DOHH2 (cell line): ENCODE results near the gene STOML1.

ENCODE experiments used
- H3F3A ChIP-seq: fragments of 200-600 bp; sonication (generic), shearing (Covaris generic); 2 replicates; pipeline ENCODE4 v1.6.0; 2016; ENCODE audit warnings: antibody characterized with exemption, mild to moderate bottlenecking; ENCODE audit not compliant: control insufficient read depth, insufficient read depth
- H3K27ac ChIP-seq: fragments of 200-600 bp; sonication (generic); 2 replicates; pipeline ENCODE4 v1.5.1; 2014; ENCODE audit warnings: low read depth, mild to moderate bottlenecking, low read length, moderate library complexity
- H3K27me3 ChIP-seq: fragments of 200-600 bp; sonication (generic); 2 replicates; pipeline ENCODE4 v1.6.1; 2014; ENCODE audit warnings: mild to moderate bottlenecking, low read length, mixed read lengths; ENCODE audit not compliant: control insufficient read depth
- H3K36me3 ChIP-seq: fragments of 200-600 bp; sonication (generic); 2 replicates; pipeline ENCODE4 v1.6.1; 2014; ENCODE audit warnings: mild to moderate bottlenecking, low read length, moderate library complexity, mixed read lengths; ENCODE audit not compliant: control insufficient read depth
- H3K4me1 ChIP-seq: fragments of 200-600 bp; sonication (generic); 2 replicates; pipeline ENCODE4 v1.6.1; 2014; ENCODE audit warnings: mild to moderate bottlenecking, low read length, mixed read lengths; ENCODE audit not compliant: control insufficient read depth
- H3K4me2 ChIP-seq: fragments of 200-600 bp; sonication (generic); 2 replicates; pipeline ENCODE4 v1.6.0; 2014; ENCODE audit warnings: mild to moderate bottlenecking, low read length, moderate library complexity
- H3K4me3 ChIP-seq: fragments of 200-600 bp; sonication (generic); 2 replicates; pipeline ENCODE4 v1.5.1; 2014; ENCODE audit warnings: mild to moderate bottlenecking, low read length, mixed read lengths
- H3K79me2 ChIP-seq: fragments of 200-600 bp; sonication (generic); 2 replicates; pipeline ENCODE4 v1.6.1; 2014; ENCODE audit warnings: mild to moderate bottlenecking, low read length, mixed read lengths; ENCODE audit not compliant: control insufficient read depth
- H3K9me2 ChIP-seq: fragments of 200-600 bp; sonication (generic); replicated peaks from 2 replicates; pipeline ENCODE4 v1.6.1; 2014; ENCODE audit warnings: mild to moderate bottlenecking, low read length, mixed read lengths; ENCODE audit not compliant: control insufficient read depth
- H3K9me3 ChIP-seq: fragments of 200-600 bp; sonication (generic); 2 replicates; pipeline ENCODE4 v1.6.1; 2014; ENCODE audit warnings: antibody characterized with exemption, low read length, mixed read lengths; ENCODE audit not compliant: control insufficient read depth, insufficient read depth
- H4K20me1 ChIP-seq: fragments of 200-600 bp; sonication (generic); 2 replicates; pipeline ENCODE4 v1.6.0; 2014; ENCODE audit warnings: low read depth, mild to moderate bottlenecking, antibody characterized with exemption, low read length, moderate library complexity; ENCODE audit not compliant: control insufficient read depth, insufficient read depth
- CTCF ChIP-seq: fragments of 200-600 bp; sonication (generic); IDR thresholded peaks from one replicate; pipeline ENCODE4 v1.5.1; 2014; ENCODE audit warnings: antibody characterized with exemption, mild to moderate bottlenecking, low read depth, low read length; ENCODE audit not compliant: poor library complexity, severe bottlenecking
- EZH2phosphoT487 ChIP-seq: fragments of 200-600 bp; sonication (generic); IDR thresholded peaks from 2 replicates; pipeline ENCODE4 v1.6.1; 2017; ENCODE audit warnings: borderline replicate concordance, mild to moderate bottlenecking, antibody characterized with exemption, low read length, moderate library complexity, mixed read lengths

STOML1 gene

GRCh38 chr15:73984208-73984979 lies 7.7 kb downstream of the STOML1 start:
- Histone ChIP-seq H3K79me2 (no peaks in the 10 kb centered on the region), H3K27me3 (no peaks in the 10 kb centered on the region; the same call in 1 of the 2 replicates), H3K4me1 (peaks cover 19% of the 10 kb centered on the region), H3K4me3 (no peak overlapping the region), H3K9me2 (no peaks in the 10 kb centered on the region), H3K27ac (no peak overlapping the region), H3K4me2 (no peak overlapping the region), H3K9me3 (no peaks in the 10 kb centered on the region), H4K20me1 (no peaks in the 10 kb centered on the region), H3K36me3 (no peaks in the 10 kb centered on the region), H3F3A (no peaks in the 10 kb centered on the region)
- TF ChIP-seq CTCF (no peak), EZH2phosphoT487 (no peak)

- Histone ChIP-seq H3K27ac (no peak overlapping the region), H3K4me1 (peaks cover 19% of the 10 kb centered on the region), H3K4me2 (no peak overlapping the region), H3K9me3 (no peaks in the 10 kb centered on the region), H3K4me3 (no peak overlapping the region), H3K27me3 (peaks cover 3% of the 10 kb centered on the region), H3K36me3 (no peaks in the 10 kb centered on the region), H3F3A (no peaks in the 10 kb centered on the region), H3K79me2 (no peaks in the 10 kb centered on the region), H4K20me1 (no peaks in the 10 kb centered on the region), H3K9me2 (no peaks in the 10 kb centered on the region)
- TF ChIP-seq CTCF, result no peak
- no peak for TF ChIP-seq EZH2phosphoT487
Observed at GRCh38 chr15:73983773-73984172, 8.3 kb downstream of the STOML1 start.

GRCh38 chr15:73983211-73983727 lies 8.8 kb downstream of the STOML1 start:
- Histone ChIP-seq H4K20me1 (no peaks in the 10 kb centered on the region), H3K27ac (no peak overlapping the region), H3K27me3 (peaks cover 6% of the 10 kb centered on the region), H3K4me3 (no peak overlapping the region), H3F3A (no peaks in the 10 kb centered on the region), H3K4me2 (peak overlapping the region; percentile 50; the same call in 1 of the 2 replicates), H3K9me3 (no peaks in the 10 kb centered on the region), H3K9me2 (no peaks in the 10 kb centered on the region), H3K4me1 (peaks cover 19% of the 10 kb centered on the region), H3K79me2 (no peaks in the 10 kb centered on the region), H3K36me3 (no peaks in the 10 kb centered on the region)
- no peak for TF ChIP-seq EZH2phosphoT487
